H1 (cell line): ENCODE measurements around the gene DCDC2. TPM values are rescaled to one million over a fixed set of nuclear protein-coding genes. Genes with fewer than 3 reads are reported as not detected.

Experiments used
- CTCF ChIA-PET: fragments of 300-600 bp; sonication (Branson Sonifier 250); formaldehyde crosslinking; loops from one replicate; lab custom pipeline; 2021; ENCODE audit not compliant: partially characterized antibody; lab: Charles Lee
- POLR2A ChIA-PET: fragments of 300-600 bp; sonication (Branson Sonifier 250); formaldehyde crosslinking; loops from one replicate; lab custom pipeline; 2021; ENCODE audit warnings: inconsistent platforms; ENCODE audit not compliant: partially characterized antibody; lab: Charles Lee
- DNase-seq, 2 experiments: peaks; one replicate each; pipeline versions ENCODE4 v3.0.0 to v3.0.0-alpha.2; 2010 to 2022; ENCODE audit warnings: low spot score in 2 of 2, low read depth in 1 of 2, mixed read lengths in 1 of 2
- FAIRE-seq: peaks from 2 replicates; lab custom pipeline; 2011; peaks lifted over from hg19 to GRCh38; lab: Jason Lieb, UNC
- H2AFZ ChIP-seq: 2 replicates; pipeline ENCODE4 v1.8.1; 2012; ENCODE audit warnings: low read length, inconsistent platforms
- H2AK5ac ChIP-seq: 2 replicates; pipeline ENCODE4 v1.6.1; 2013; ENCODE audit warnings: low read depth, low read length
- H2BK120ac ChIP-seq: replicated peaks from 2 replicates; pipeline ENCODE3; 2013; ENCODE audit warnings: low read depth, low read length, inconsistent platforms
- H2BK12ac ChIP-seq: 2 replicates; pipeline ENCODE4 v1.6.1; 2013; ENCODE audit warnings: low read depth, low read length
- H2BK15ac ChIP-seq: 2 replicates; pipeline ENCODE4 v1.6.1; 2013; ENCODE audit warnings: low read length
- H2BK20ac ChIP-seq: 2 replicates; pipeline ENCODE4 v1.6.1; 2013; ENCODE audit warnings: low read length
- H2BK5ac ChIP-seq: 2 replicates; pipeline ENCODE4 v1.6.1; 2013; ENCODE audit warnings: low read depth, low read length
- H3K14ac ChIP-seq: 2 replicates; pipeline ENCODE4 v1.6.1; 2013; ENCODE audit warnings: inconsistent platforms; ENCODE audit not compliant: insufficient read length
- H3K18ac ChIP-seq: 2 replicates; pipeline ENCODE4 v1.6.1; 2013; ENCODE audit warnings: low read length; ENCODE audit errors: extremely low read depth
- H3K23ac ChIP-seq: 2 replicates; pipeline ENCODE4 v1.6.1; 2013; ENCODE audit warnings: inconsistent platforms; ENCODE audit not compliant: insufficient read length
- H3K23me2 ChIP-seq: 2 replicates; pipeline ENCODE4 v1.6.1; 2013; ENCODE audit warnings: low read depth, low read length
- H3K27ac ChIP-seq: 2 replicates; pipeline ENCODE4 v1.6.1; 2011; ENCODE audit warnings: low read depth, low read length, inconsistent platforms
- H3K27me3 ChIP-seq, 4 experiments: replicated peaks in 1 of 4; 1 replicate in 1 of 4; 2 replicates in 3 of 4; pipeline versions ENCODE4 v1.6.1 to v1.8.1; 2011 to 2013; ENCODE audit warnings: low read length in 3 of 4, mild to moderate bottlenecking in 3 of 4, inconsistent platforms in 2 of 4, mixed read lengths in 2 of 4, moderate library complexity in 1 of 4; ENCODE audit not compliant: control insufficient read depth in 3 of 4, insufficient read depth in 3 of 4; ENCODE audit errors: extremely low read depth in 1 of 4
- H3K36me3 ChIP-seq, 4 experiments: 2 replicates each; pipeline versions ENCODE4 v1.6.1 to v1.8.1; 2011 to 2013; ENCODE audit warnings: mild to moderate bottlenecking in 4 of 4, low read length in 3 of 4, moderate library complexity in 2 of 4, control low read depth in 1 of 4, inconsistent platforms in 1 of 4; ENCODE audit not compliant: insufficient read depth in 4 of 4, control insufficient read depth in 2 of 4
- H3K4ac ChIP-seq: replicated peaks from 2 replicates; pipeline ENCODE3; 2013; ENCODE audit warnings: low read length, low read depth, mixed read lengths, inconsistent platforms; ENCODE audit not compliant: insufficient read length
- H3K4me1 ChIP-seq, 4 experiments: replicated peaks in 1 of 4; 1 replicate in 1 of 4; 2 replicates in 3 of 4; pipeline versions ENCODE4 v1.6.1 to v1.8.1; 2011 to 2013; ENCODE audit warnings: low read length in 3 of 4, inconsistent platforms in 2 of 4, mixed read lengths in 1 of 4; ENCODE audit not compliant: insufficient read depth in 4 of 4, control insufficient read depth in 3 of 4
- H3K4me2 ChIP-seq, 2 experiments: 2 replicates each; pipeline versions ENCODE4 v1.6.1 to v1.8.1; 2011 to 2013; ENCODE audit warnings: low read depth in 2 of 2, low read length in 2 of 2, control low read depth in 1 of 2, inconsistent platforms in 1 of 2, mild to moderate bottlenecking in 1 of 2; ENCODE audit not compliant: insufficient read depth in 1 of 2
- H3K4me3 ChIP-seq, 4 experiments: fragments of 200-600, 300-600 bp in 1 of 4; sonication (generic), shearing (Covaris generic), sonication (Bioruptor Twin) in 1 of 4; 2 replicates each; pipeline versions ENCODE4 v1.5.1 to v1.8.1; 2011 to 2016; ENCODE audit warnings: low read length in 4 of 4, low read depth in 3 of 4, control low read depth in 2 of 4, inconsistent platforms in 2 of 4, mild to moderate bottlenecking in 2 of 4, mixed read lengths in 1 of 4, moderate library complexity in 1 of 4; ENCODE audit not compliant: insufficient read depth in 2 of 4; ENCODE audit errors: extremely low read depth in 1 of 4
- H3K56ac ChIP-seq: replicated peaks from 2 replicates; pipeline ENCODE3; 2013; ENCODE audit warnings: low read depth, mild to moderate bottlenecking, mixed read lengths, low read length, inconsistent platforms; ENCODE audit not compliant: insufficient read length
- H3K79me1 ChIP-seq: 2 replicates; pipeline ENCODE4 v1.6.1; 2013; ENCODE audit warnings: low read depth, low read length, control low read depth
- H3K79me2 ChIP-seq, 2 experiments: 2 replicates each; pipeline versions ENCODE4 v1.6.1 to v1.8.1; 2012 to 2013; ENCODE audit warnings: low read length in 2 of 2, mild to moderate bottlenecking in 2 of 2, inconsistent platforms in 1 of 2; ENCODE audit not compliant: insufficient read depth in 2 of 2, control insufficient read depth in 1 of 2
- H3K9ac ChIP-seq, 4 experiments: replicated peaks in 1 of 4; 1 replicate in 1 of 4; 2 replicates in 3 of 4; pipeline versions ENCODE4 v1.6.1 to v1.8.1; 2011 to 2013; ENCODE audit warnings: low read depth in 3 of 4, low read length in 3 of 4, control low read depth in 2 of 4, mild to moderate bottlenecking in 2 of 4, moderate library complexity in 2 of 4, inconsistent platforms in 1 of 4; ENCODE audit errors: extremely low read depth in 1 of 4
- H3K9me3 ChIP-seq, 2 experiments: 2 replicates each; pipeline versions ENCODE4 v1.6.1 to v1.8.1; 2012 to 2013; ENCODE audit warnings: mild to moderate bottlenecking in 2 of 2, moderate library complexity in 2 of 2, control low read depth in 1 of 2, inconsistent platforms in 1 of 2, low read depth in 1 of 2, low read length in 1 of 2, mixed read lengths in 1 of 2; ENCODE audit not compliant: insufficient read depth in 2 of 2
- H4K20me1 ChIP-seq, 2 experiments: replicated peaks in 1 of 2; 2 replicates each; pipeline versions ENCODE3 to v1.8.1; 2011 to 2013; ENCODE audit warnings: inconsistent platforms in 2 of 2, low read length in 2 of 2, mild to moderate bottlenecking in 1 of 2; ENCODE audit not compliant: insufficient read depth in 2 of 2, control insufficient read depth in 1 of 2
- H4K5ac ChIP-seq: 2 replicates; pipeline ENCODE4 v1.6.1; 2013; ENCODE audit warnings: low read length, low read depth, mixed read lengths, inconsistent platforms; ENCODE audit not compliant: insufficient read length
- H4K8ac ChIP-seq: 2 replicates; pipeline ENCODE4 v1.8.0; 2013; ENCODE audit warnings: mild to moderate bottlenecking, moderate library complexity, low read length, inconsistent platforms; ENCODE audit not compliant: insufficient read depth; ENCODE audit errors: extremely low read depth
- H4K91ac ChIP-seq: replicated peaks from 2 replicates; pipeline ENCODE3; 2013; ENCODE audit warnings: low read length, mixed read lengths, inconsistent platforms; ENCODE audit not compliant: insufficient read length
- ASH2L ChIP-seq: fragments of 200-600, 300-600 bp; sonication (generic); IDR thresholded peaks from one replicate; pipeline ENCODE4 v1.7.1; 2017; ENCODE audit warnings: low read length
- BACH1 ChIP-seq: IDR thresholded peaks from 2 replicates; pipeline ENCODE4 v1.6.1; 2012; ENCODE audit warnings: low read length, improper control_type of control experiment
- CBX5 ChIP-seq: fragments of 300-800, 300-1000 bp; sonication (generic); IDR thresholded peaks from 2 replicates; pipeline ENCODE4 v1.7.1; 2016; ENCODE audit warnings: antibody characterized with exemption, low read length, low read depth
- CHD2 ChIP-seq: IDR thresholded peaks from 2 replicates; pipeline ENCODE4 v1.6.1; 2012; ENCODE audit warnings: low read length, improper control_type of control experiment
- GABPA ChIP-seq: IDR thresholded peaks from 2 replicates; pipeline ENCODE4 v1.6.1; 2011; ENCODE audit warnings: mild to moderate bottlenecking, low read length, moderate library complexity, borderline replicate concordance; ENCODE audit not compliant: insufficient read depth
- HDAC6 ChIP-seq: IDR thresholded peaks from one replicate; pipeline ENCODE4 v1.7.1; 2012; ENCODE audit warnings: low read depth, mild to moderate bottlenecking, inconsistent platforms, low read length, moderate library complexity
- JUND ChIP-seq: IDR thresholded peaks from 2 replicates; pipeline ENCODE4 v1.6.1; 2011; ENCODE audit warnings: mild to moderate bottlenecking, improper control_type of control experiment, low read length
- KDM5A ChIP-seq: fragments of 200-600 bp; IDR thresholded peaks from 2 replicates; pipeline ENCODE4 v1.7.1; 2012; ENCODE audit warnings: mild to moderate bottlenecking, low read length, inconsistent platforms, mixed read lengths
- MAX ChIP-seq: IDR thresholded peaks from 2 replicates; pipeline ENCODE4 v1.6.1; 2012; ENCODE audit warnings: inconsistent platforms
- POLR2A ChIP-seq, 2 experiments: IDR thresholded peaks; 1 replicate in 1 of 2; 2 replicates in 1 of 2; pipeline ENCODE4 v1.6.1; 2011; ENCODE audit warnings: low read depth in 2 of 2, low read length in 2 of 2, mild to moderate bottlenecking in 2 of 2; ENCODE audit errors: control extremely low read depth in 1 of 2
- POLR2AphosphoS5 ChIP-seq: IDR thresholded peaks from 2 replicates; pipeline ENCODE4 v1.6.1; 2011; ENCODE audit warnings: low read depth, low read length
- RXRA ChIP-seq: IDR thresholded peaks from 2 replicates; pipeline ENCODE4 v1.6.1; 2011; ENCODE audit warnings: low read depth, mild to moderate bottlenecking, low read length, moderate library complexity; ENCODE audit not compliant: insufficient read depth
- SIRT6 ChIP-seq: IDR thresholded peaks from one replicate; pipeline ENCODE4 v1.7.1; 2012; ENCODE audit warnings: low read length, inconsistent platforms
- SIX5 ChIP-seq: IDR thresholded peaks from 2 replicates; pipeline ENCODE4 v1.6.1; 2011; ENCODE audit warnings: mild to moderate bottlenecking, low read depth, low read length
- SUZ12 ChIP-seq: fragments of 200-600 bp; sonication (generic); IDR thresholded peaks from 2 replicates; pipeline ENCODE4 v1.6.1; 2012; ENCODE audit warnings: mild to moderate bottlenecking, inconsistent platforms, low read length, moderate library complexity, mixed read lengths
- TAF1 ChIP-seq: IDR thresholded peaks from 2 replicates; pipeline ENCODE4 v1.6.1; 2011; ENCODE audit warnings: mild to moderate bottlenecking, low read depth, low read length
- ZNF274 ChIP-seq: IDR thresholded peaks from 2 replicates; pipeline ENCODE4 v1.7.0; 2012; ENCODE audit warnings: low read length, borderline replicate concordance; ENCODE audit errors: extremely low read depth
- polyA plus RNA-seq, 7 experiments: library from polyadenylated mRNA; depleted of rRNA in 3 of 7; stranded (reverse) in 5 of 7; unstranded in 2 of 7; fragments of >200 nt in 5 of 7; fragments of 200-250 nt in 2 of 7; gene quantifications; 1 replicate in 5 of 7; 2 replicates in 1 of 7; 4 replicates in 1 of 7; pipeline versions ENCODE4 v1.2.1 to v1.2.3, GENCODE V29; 2011 to 2013; ENCODE audit warnings: missing spikeins in 2 of 7, mixed read lengths in 2 of 7
- total RNA-seq: library from RNA; stranded (reverse); fragmentation: NEBNext Ultra II Directional; extraction: Animal tissue kit (Norgen Biotek cat#: 25700); gene quantifications from 2 replicates; pipeline ENCODE4 v1.2.1, GENCODE V29; 2021

DCDC2 gene
- total and polyA plus RNA-seq, 2 of the 8 experiments (the other 6 are each of a cell fraction or from before 2014, with no cell fraction given), result 0.03 to 0.15 TPM

- Histone ChIP-seq H2AFZ (no peak overlapping the region; the same call in 1 of the 2 replicates), H3K18ac (no peak overlapping the region), H3K9me3 (no peaks in the 10 kb centered on the region), H2AK5ac (no peak overlapping the region), H3K27me3 (no peaks in the 10 kb centered on the region), H4K91ac (no peak overlapping the region), H2BK12ac (no peak overlapping the region), H2BK120ac (no peak overlapping the region), H4K8ac (no peak overlapping the region), H3K4me3 (no peak overlapping the region), H3K56ac (no peak overlapping the region), H2BK5ac (no peak overlapping the region), H3K36me3 (no peaks in the 10 kb centered on the region), H4K5ac (no peak overlapping the region), H3K27ac (no peak overlapping the region), H3K9ac (no peak overlapping the region), H3K4me2 (no peak overlapping the region), H3K4me1 (no peaks in the 10 kb centered on the region), H3K14ac (no peak overlapping the region), H3K23me2 (no peaks in the 10 kb centered on the region; the same call in 1 of the 2 replicates), H3K4ac (no peak overlapping the region), H3K79me1 (no peaks in the 10 kb centered on the region), H3K79me2 (no peaks in the 10 kb centered on the region), H2BK15ac (no peak overlapping the region), H2BK20ac (no peak overlapping the region), H4K20me1 (no peaks in the 10 kb centered on the region), H3K23ac (no peak overlapping the region)
- ChIA-PET CTCF (no interaction called here), POLR2A (no interaction called here)
- no peak for TF ChIP-seq CBX5
- no peak for TF ChIP-seq JUND
- no peak for TF ChIP-seq SUZ12
- no peak for TF ChIP-seq CHD2
- TF ChIP-seq HDAC6, result no peak
- TF ChIP-seq ASH2L, result no peak
- TF ChIP-seq SIRT6, result no peak
- no peak for TF ChIP-seq RXRA
- no peak for TF ChIP-seq POLR2AphosphoS5
- TF ChIP-seq ZNF274, result no peak
- TF ChIP-seq TAF1, result no peak
- no peak for TF ChIP-seq GABPA
- TF ChIP-seq KDM5A, result no peak
- TF ChIP-seq BACH1, result no peak
- no peak for TF ChIP-seq POLR2A (IDR thresholded peaks at IDR 0.05; ENCODE audit: control extremely low read depth in 1 of 2, low read depth in 2 of 2, low read length in 2 of 2)
- no peak for TF ChIP-seq SIX5
- TF ChIP-seq MAX, result no peak
- FAIRE-seq (no peak), DNase-seq (no peak)
These were observed 203.7 kb downstream of the DCDC2 start for GRCh38 chr6:24154121-24154520.
